SK-MEL-5 (cell line): ENCODE results near the gene CEP135. TPM values are rescaled to one million over a fixed set of nuclear protein-coding genes. Genes with fewer than 3 reads are reported as not detected.
"Not testable (repeated sequence)": the region's sequence is repeated elsewhere in the genome, so short reads cannot be mapped to it uniquely, and the experiment has no call there.

Source experiments
- DNase-seq: peaks from one replicate; pipeline ENCODE4 v3.0.0-alpha.2; 2016; ENCODE audit warnings: low read depth, low spot score
- in situ Hi-C: cut with HindIII; loops from 2 replicates; pipeline ENCODE4 v1.10.0; 2016; ENCODE audit warnings: low sequenced_read_pairs, high pct_unique_total_duplicates, low pct_unique_long_range_greater_than_20kb
- total RNA-seq: library from RNA; depleted of rRNA; stranded (reverse); fragments of >200 nt; shearing (Covaris generic); gene quantifications from 2 replicates; pipeline ENCODE4 v1.2.3, GENCODE V29; 2014

Gene CEP135
- total RNA-seq, 1 experiment from 2014 or later: 4.5 TPM

- in situ Hi-C loops, DNase-seq: not testable (repeated sequence)
Measured at GRCh38 chr4:55935907-55936306, 12.8 kb upstream of the CEP135 start.

GRCh38 chr4:55938481-55938880 is 10.3 kb upstream of the CEP135 start:
- in situ Hi-C loops: no loop called here
- DNase-seq: no peak

GRCh38 chr4:55939421-55939820 is 9.3 kb upstream of the CEP135 start:
- no peak for DNase-seq
- in situ Hi-C loops: no loop called here

GRCh38 chr4:55941881-55942396 is 6.8 kb upstream of the CEP135 start:
- in situ Hi-C loops: no loop called here
- no peak for DNase-seq

- no peak for DNase-seq
Measured at GRCh38 chr4:55947254-55947882, 1.4 kb upstream of the CEP135 start.

GRCh38 chr4:55947912-55948725 is 626 bp upstream of the CEP135 start:
- DNase-seq: peak; percentile 74
- in situ Hi-C loops: no loop called here

More at GRCh38 chr4:55947254-55947882, 1.4 kb upstream of the CEP135 start:
- in situ Hi-C loops: no loop called here

GRCh38 chr4:55949482-55949802 is 697 bp downstream of the CEP135 start:
- in situ Hi-C loops: no loop called here
- no peak for DNase-seq

- no peak for DNase-seq
- in situ Hi-C loops: no loop called here
Measured at GRCh38 chr4:55951191-55951922, 2.6 kb downstream of the CEP135 start.

GRCh38 chr4:55955710-55956109 is 7.0 kb downstream of the CEP135 start:
- DNase-seq: no peak
- in situ Hi-C loops: no loop called here

GRCh38 chr4:55959655-55960054 is 10.9 kb downstream of the CEP135 start:
- no peak for DNase-seq
- in situ Hi-C loops: no loop called here

- DNase-seq: no peak
- in situ Hi-C loops: no loop called here
Measured at GRCh38 chr4:55964046-55964445, 15.3 kb downstream of the CEP135 start.

- no peak for DNase-seq
- in situ Hi-C loops: no loop called here
Measured at GRCh38 chr4:55965585-55965984, 16.8 kb downstream of the CEP135 start.

GRCh38 chr4:55966324-55966723 is 17.6 kb downstream of the CEP135 start:
- DNase-seq, in situ Hi-C loops: not testable (repeated sequence)

GRCh38 chr4:55967376-55967775 is 18.6 kb downstream of the CEP135 start:
- DNase-seq: no peak
- in situ Hi-C loops: no loop called here

- in situ Hi-C loops: no loop called here
- DNase-seq: no peak
Measured at GRCh38 chr4:55973650-55974049, 24.9 kb downstream of the CEP135 start.

- in situ Hi-C loops: no loop called here
- DNase-seq: no peak
Measured at GRCh38 chr4:55977811-55978210, 29.1 kb downstream of the CEP135 start.

- in situ Hi-C loops: no loop called here
- DNase-seq: no peak
Measured at GRCh38 chr4:55979562-55979961, 30.8 kb downstream of the CEP135 start.

- in situ Hi-C loops: no loop called here
- DNase-seq: no peak
Measured at GRCh38 chr4:55980725-55981124, 32.0 kb downstream of the CEP135 start.
